Right hindlimb (tissue), 1 donor: ENCODE data around the gene LRRC14B.

Experiments
- DNase-seq: peaks from one replicate; pipeline ENCODE4 v3.0.0-alpha.2; 2018

LRRC14B gene

DNA sequence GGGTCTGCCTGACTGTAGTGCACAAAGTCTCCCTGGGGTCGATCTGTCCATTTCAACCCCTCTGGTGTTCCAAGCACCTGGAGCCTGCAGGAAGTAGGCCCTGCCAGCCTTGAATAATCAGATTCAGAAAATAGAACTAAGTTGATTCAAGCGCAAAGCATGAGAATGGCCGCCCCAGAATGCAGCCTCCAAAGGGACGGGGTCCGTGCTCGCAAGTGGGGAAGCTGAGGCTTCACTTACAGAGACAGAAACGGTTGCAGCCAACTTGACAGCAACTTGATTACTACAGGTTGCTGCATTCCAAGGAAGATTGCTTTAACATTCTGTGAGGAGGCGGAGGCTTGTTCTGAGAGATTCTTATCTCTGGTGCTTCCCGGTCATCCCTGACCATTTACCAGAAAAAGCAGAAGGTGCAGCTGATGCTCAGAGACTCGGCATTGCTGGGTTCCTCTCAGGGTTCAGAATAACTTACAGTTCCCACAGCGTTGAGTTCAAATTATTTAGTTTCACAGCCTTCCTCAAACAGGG lies 14.9 kb upstream of the LRRC14B start:
- DNase-seq, result no peak

DNA sequence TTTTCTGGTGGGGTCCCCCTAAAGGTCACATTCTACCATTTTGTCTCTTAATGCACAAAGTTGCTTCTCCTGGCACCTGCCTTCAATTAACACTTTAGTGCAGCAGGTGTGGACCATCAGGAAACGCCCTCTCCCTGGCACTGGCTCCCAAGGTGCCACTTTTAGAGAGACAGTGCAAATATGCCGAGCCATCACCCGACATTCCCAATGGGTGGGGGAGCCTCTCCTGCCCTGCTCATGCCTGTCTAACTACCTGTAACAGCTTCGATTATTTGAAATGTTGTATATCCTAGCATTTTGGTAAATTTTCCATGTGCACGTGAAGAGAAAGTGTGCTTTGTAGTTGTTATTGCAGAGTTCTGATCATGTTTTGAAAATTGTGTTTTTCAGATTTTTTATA lies 13.2 kb upstream of the LRRC14B start:
- no peak for DNase-seq

DNA sequence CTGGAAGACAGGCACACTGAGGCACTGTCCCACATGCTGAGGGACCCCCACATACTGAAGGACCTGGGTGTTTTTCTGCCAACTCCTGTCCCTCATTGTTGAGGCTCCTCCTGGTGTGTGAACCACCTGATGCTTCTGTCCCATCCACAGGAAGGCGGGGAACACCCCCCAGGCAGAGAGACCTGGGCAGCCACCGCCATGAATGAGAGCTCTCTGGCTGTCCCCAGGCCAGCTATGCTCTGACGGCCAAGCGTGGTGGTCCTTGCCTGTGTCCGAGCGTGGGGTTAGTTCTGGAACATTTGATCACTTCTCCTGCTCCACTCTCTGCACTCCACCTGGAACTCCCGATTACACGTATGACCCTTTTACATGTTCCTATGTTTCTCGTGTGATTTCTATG lies 11.9 kb upstream of the LRRC14B start:
- no peak for DNase-seq

DNA sequence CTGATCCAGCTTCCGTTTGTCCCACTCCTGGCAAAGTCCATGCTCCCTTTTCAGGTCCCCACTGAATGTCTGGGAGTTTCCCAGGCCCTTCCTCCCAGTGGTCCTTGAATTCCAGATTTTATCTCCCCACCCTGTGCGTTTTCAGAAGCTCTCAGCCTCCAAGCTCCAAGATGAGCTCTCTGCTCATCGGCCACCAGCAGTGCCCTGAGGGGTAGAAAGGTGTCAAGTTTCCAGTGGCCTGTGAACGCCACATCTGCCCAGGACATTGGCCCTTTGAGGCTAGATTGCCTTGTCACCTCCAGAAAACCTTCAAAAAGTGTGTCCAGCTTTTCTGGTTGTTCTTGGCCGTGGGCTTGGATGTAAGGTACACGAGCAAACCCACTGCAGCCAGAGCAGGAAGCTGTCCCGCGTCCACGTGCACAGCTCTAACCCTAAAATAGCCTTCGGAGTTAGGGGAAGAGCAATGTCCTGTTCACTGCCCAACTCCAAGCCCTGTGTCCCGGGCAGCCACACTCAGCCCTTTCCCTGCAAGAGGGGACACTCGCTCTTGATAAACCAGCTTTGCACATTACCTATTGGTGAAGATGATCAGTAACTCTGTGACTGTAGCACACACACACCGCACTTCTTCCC lies 10.9 kb upstream of the LRRC14B start:
- no peak for DNase-seq

DNA sequence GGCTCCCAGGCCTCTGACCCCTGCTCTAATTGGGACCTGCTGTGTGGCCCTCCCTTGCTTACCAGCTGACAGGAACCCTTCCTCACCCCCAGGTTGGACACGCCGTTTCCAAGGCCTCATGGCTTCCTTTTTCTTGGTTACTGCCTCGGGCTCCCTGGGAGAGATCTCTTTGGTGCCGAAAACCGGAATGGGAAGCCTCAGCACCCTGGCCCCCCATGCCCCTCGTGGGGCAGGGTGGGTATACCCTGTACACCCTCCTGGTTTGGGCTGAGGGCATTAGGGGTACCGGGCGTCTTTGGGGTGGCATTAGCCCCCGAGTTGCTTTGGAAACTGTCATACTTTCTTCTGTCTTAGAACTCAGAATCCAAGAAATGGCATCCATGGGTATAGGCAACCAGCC lies 10.1 kb upstream of the LRRC14B start:
- DNase-seq, result no peak

DNA sequence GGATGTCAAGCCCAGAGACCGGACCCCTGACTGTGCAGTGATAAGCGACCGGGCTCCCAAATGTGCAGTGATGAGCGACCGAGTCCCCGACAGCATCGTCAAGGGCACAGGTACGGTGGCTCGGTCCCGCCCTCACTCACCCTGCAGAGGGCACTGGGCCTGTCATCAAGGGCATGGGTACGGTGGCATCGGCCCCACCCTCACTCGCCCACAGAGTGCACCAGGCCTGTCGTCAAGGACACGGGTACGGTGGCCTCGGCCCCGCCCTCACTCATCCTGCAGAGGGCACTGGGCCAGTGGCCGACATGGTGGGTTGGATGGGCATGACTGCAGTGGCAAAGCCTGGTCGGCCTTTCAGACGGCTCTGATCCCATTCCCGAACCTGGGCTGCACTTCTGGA lies 9.7 kb upstream of the LRRC14B start:
- DNase-seq, result no peak

DNA sequence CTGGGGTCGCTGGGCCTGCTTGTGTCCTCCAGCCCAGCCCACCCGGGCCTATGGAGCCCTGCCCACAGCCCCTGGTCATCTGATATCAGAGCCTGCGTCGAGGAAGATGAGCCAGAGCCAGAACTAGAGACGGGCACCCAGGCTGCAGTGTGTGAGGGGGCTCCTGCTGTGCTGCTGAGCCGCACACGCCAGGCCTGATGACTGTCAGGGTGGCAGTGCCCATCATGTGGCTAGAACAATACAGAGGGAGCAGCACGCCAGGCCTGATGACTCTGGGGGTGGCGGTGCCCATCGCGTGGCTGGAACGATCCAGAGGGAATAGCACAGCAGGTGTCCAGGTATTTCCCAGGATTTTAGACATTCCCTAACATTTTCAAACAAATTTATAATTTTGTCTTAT lies 9.2 kb upstream of the LRRC14B start:
- DNase-seq, result no peak

DNA sequence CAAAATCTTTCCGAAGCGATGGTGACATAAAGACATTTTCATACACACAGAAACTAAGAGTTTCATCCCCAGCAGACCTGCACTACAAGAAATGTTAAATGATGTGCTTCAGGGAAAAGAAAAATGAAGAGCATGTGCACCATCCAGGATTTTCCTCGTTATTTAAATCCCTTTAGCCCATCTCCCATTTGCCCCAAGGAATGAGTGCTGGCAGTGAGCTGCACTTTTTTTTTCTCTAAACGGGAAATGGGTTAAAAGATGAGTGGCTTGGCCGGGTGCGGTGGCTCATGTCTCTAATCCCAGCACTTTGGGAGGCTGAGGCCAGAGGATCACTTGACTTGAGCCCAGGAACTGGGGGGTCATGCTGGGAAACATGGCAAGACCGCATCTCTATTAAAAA lies 6.8 kb upstream of the LRRC14B start:
- no peak for DNase-seq

DNA sequence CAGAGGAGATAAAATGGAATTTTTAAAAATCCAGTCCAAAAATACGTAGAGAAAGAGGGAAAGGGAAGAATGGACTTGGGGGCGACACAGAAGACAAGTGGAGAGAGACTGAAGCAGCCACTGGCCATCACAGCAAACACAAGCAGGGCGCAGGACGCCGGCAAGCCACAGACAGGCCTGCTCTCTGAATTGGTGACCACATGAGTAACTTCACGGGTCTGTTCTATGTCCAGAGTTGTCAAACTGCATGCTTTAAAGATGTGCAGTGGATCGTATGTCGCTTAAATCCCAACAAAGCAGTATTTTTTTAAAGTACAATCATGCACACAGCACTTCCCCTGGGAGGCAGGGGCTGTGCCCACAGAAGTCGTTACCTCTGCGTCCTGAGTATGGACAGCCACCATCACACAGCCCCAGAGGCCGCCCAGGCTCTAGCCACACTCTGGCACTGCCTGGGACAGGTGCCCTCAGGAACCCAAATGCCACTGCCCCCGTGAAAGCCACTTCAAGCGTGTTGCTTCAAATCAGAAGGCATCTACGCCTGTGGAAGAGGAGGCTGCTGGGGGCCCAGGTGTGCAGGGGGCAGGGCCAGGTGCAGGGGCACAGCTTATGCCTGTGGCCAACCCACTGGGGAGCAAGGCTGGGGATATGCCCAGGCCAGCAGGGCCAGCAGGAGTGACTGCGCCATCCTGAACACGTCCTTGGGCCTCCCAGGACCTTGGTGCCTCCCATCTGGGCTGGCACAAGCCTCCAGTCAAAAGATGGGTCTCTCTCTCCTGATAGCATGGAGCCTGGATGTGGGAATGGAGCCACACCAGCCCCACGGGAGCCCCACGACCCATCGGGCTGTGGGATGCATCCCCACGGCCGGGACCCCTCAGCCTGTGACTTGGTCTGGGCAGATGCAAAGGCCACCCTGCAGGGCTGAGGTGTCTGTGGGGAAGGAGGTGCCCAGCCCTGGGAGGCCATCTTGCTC lies 5.9 kb upstream of the LRRC14B start:
- no peak for DNase-seq

DNA sequence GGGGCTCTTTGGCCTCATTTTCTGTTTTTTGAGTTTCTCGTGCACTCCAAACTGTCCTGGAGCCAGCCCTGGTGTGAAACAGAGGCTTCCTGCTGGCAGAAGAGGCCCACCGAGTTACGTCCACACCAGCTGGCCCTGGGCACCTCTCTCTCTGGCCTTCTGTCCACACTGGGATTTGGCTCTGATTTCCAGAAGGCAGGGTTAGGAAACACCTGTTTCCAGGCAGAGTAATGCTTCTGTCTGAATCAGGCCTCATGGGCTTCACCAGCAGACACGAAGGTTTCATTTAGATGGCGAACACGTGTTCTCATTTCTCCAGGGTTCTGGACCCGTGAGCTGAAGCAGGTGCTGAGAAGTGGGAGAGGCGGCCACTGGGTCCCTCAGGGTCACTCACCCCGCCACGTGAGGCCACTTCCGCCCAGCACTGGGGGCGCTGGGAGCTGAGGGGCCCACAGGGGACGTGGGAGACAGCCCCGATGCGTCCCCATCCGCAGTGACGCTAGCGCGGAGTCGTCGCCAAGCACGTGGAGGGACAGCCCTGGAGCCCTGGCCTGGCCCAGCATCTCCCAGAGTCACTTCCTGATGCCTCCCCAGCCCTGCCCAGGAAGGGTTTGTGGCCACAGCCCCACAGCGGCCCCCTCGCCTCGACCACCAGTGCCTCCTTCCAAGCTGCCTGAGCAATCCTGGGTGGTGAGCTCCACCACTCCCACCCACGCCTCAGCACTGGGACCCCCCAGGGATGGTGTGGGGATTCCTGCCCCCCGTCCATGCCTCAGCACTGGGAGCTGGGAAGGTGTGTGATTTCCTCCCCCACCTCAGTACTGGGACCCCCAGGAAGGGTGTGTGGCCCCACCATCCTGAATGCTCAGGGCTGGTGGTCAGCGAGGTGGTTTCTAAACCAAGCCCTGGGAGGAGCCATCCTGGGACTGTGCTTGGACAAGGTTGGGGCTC lies 4.9 kb upstream of the LRRC14B start:
- DNase-seq, result no peak

DNA sequence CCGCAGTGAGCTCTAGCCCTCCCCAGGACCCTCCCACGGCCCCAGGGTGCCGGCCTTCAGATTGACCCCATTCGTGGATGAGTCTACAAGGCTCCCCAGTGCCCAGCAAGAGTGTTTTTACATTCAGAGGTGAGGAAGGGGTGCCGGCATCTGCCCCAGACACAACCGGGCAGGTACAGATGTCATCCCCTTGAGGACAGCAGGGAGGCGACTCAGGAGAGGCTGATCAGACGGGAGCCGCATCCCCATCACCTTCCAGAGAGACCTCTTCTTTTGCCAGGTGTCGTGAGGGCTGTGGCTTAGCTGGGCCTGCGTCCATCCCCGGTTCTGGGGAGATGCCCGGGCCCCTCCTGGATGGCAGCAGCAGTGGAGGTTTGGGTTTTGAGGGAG lies 4.3 kb upstream of the LRRC14B start:
- no peak for DNase-seq

DNA sequence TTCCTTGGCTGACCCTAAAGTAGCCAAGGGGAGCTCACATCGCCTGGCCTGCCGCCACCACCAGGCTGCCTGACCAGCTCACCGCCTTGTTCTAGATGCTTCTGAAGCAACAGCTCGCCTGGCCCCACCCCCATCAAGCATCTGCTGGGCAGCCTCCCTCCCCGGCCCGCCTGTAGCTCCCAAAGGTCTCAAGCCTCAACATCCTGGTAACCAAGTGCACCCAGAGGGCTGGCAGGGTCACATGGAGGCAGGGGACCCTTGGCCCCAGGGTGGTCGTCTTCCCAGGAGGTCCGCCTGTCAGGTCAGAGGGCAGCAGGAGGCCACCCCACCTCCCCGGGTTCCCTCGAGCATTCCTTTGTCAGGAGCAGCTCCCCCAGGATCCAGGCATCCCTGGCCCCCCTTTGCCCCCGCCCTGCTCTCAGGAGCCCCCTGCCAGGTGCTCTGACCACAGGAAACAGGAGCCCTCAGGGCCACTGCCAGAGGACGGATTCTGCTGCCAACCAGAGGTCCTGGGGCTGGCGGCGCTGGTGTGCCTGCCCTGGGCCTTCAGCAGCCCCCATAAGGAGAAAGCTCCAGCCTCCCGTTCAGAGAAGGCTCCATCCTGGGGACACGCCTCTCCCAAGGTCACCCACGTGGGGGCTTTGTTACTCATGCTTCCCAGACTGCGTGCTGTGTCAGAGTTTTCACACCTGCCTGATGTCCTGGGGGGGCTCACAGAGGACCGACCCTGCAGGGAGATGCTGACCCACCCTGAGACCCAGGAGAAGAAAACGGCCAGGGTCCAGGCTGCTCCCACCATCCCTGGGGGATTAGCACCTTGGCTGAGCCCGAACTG lies 3.5 kb upstream of the LRRC14B start:
- no peak for DNase-seq

DNA sequence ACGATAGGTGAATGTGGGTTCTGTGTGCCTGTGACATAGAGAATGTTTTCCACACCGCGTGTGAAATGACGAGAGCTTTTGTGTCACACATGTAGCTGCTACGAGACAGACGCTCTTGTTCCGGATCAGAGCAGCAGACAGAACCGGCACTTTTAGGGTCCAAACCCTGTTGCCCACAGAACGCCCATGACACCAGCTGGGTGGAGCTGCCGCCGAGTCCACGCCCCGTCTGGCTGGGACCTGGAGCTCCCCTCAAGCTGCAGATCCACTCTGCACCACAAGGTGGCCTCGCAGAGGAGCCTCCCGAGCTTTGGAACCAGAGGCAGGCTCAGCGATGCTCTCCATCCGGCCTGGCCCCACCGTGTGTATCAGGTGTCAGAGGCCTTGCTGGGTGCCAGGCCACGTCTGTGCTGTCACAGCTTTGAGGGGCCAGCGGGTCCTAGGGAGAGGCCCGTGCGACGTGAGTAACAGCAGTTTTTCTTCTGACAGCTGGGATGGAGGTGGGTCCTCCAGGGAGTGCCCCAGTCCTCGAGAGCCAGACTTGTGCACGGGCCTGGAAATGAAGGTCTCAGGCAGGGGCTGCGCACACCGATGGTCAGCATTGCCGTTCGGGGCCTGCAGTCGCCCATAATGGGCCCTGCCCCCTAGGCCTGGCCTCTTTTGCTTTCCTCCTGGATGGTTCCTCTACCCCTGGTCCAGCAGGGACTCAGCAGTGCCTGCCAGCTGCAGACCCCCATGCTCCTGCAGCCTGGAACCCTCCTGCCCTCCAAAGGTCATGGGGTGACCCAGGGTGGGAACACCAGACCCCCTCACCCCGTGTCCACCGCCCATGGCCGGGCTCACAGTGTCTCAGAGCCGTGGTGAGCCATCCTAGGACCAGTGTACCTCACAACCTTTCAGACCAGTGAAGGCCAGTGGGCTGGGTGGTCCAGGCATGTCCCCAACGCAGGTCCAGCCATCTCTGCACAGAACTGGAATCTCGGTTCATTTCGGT lies 2.5 kb upstream of the LRRC14B start:
- peak; percentile 91 for DNase-seq

DNA sequence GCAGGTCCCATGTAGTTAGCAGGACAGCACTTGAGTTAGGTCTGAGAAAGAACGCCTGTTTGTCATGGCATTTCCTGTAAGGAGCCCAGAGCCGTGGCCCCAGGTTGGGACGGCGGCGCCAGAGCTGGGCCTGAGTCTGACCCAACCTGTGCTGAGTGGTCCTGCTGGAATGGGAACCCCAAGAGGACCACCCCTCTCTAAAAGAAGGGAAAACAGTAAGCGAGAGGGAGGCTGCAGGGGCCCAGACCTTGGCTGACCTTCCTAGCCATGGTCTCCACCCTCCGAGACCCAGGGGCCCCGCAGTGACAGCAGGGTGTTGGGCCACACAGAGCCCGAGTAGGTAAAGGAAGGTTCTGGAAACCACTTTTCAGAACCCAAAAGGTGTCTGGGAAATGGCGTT lies 1.8 kb upstream of the LRRC14B start:
- DNase-seq, result no peak

DNA sequence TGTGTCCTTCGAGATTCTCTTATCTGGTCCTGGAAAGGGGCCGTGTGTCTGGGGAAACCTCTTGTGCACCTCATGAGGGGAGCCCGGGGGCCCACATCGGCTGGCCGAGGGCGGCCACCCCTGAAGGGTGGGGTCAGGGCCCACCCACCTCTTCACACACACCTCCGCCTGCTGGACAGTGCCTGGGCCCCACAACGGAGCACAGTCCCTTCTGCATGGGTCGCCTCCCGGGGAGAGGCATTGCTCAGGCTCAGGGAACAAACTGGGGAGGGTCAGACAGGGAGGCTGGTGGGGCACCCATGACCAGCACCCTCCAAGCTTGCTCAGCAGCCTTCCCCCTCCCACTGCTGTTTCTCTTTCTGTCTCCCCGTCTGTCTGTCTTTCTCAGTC lies 1.3 kb upstream of the LRRC14B start:
- no peak for DNase-seq

DNA sequence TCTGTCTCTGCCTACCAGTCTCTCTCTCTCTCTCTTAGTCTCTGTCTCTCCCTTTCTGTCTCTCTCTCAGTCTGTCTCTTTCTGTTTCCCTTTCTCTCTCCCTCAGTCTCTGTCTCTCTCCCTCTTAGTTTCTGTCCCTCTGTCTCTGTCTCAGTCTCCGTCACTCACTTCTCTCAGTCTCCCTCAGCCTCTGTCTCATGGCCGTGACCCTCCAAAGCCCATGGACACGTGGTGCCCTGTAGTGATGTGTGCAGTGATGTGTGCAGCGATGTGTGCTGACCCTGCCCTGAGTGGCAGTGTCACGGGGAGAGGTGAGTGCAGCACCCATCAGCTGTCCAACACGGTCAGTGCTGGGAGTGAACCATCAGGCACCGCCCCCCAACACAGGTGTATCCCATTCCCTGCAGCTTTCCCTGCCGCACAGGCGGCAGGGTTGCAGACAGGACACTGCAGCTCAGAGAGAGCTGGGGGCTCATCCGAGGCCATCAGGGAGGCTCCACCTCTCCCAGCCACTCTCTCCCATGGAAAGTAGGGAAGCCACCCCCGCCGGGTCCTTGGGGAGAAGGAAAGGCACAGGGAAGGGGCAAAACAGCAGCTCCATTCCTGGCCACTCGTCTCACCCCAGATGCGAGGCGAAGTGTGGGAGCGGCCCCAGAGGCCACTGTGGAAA lies 794 bp upstream of the LRRC14B start:
- DNase-seq, result no peak

DNA sequence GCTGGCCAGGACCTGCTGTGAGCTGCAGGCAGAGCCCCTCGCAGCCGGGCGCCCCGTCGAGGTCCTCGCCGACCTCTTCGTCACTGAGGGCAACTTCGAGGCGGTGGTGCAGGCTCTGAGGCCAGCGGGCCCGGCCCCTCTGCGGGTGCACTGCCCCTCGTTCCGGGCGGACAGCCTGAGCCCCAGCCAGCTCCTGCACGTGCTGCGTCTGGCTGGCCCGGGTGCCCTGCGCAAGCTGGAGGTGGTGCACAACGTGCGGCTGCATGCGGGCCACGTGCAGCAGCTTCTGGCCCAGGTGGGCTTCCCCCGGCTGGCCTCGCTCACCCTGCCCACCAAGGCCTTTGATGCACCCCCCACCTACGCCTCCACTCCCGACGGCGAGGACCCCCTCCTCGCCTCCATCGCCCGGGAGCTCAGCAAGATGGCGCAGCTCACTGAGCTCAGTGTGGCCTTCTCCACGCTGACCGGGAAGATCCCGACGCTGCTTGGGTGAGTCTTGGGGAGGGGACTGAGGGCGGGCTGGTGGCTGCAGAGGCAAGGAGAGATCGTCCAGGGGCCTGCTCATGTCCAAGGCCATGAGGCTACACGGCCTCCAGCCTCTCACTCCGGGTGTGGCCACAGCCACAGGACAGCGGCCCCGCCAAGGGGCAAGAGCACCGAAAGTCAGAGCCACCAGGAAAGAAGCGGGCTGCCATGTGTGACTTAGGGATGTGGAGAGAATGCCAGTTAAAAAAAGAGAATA lies 825 bp downstream of the LRRC14B start:
- no peak for DNase-seq

DNA sequence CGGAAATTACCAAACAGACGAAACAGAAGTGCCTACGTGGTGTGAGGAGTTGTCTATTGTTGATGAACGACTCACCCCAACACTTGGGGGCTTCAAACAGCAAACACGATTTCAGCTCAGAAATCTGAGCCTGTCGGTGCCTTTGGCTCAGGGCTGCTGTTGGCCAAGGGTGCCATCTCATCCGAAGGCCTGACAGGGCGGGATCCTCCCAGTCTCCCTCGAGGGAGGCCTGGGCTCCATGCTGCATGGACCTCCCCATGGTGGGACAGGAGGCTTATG lies 1.3 kb downstream of the LRRC14B start:
- DNase-seq, result no peak

DNA sequence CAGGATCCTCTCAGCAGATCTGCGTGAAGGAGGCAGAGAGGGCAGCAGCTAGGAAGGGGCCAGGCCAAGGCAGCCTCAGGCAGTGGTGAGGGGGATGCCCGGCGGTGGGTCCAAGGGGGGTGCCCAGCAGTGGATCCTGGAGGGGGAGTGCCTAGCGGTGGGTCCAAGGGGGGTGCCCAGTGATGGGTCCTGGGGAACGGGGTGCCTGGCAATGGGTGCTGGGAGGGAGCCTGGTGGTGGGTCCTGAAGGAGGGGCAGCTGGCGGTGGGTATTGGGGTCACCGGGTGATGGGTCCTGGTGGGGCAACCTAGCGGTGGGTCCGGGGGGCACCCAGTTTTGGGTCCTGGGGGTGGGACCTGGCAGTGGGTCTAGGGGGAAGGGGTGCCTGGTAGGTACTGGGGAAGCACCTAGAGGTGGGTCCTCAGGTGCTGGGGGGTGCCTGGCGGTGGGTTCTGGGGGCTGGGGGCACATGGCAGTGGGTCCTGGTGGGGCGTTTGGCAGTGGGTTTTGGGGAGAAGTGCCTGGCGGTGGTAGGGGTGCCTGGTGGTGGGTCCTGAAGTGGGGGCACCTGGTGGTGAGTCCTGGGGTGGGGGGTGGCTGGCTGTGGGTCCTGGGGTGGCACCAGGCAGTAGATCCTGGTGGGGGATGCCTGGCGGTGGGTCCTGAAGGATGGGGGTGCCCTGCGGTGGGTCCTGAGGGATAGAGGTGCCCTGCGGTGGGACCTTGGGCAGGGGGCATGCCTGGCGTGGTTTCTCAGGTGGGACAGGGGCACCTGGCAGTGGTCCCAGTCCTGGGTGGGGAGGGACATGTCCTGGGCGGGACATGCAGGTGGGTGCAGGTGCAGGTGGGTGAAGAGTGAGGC lies 1.9 kb downstream of the LRRC14B start:
- no peak for DNase-seq
